Keratinocyte (primary cell): ENCODE measurements around the gene MYO7B.

Experiments used
- CTCF ChIP-seq, 3 experiments: IDR thresholded peaks in 1 of 3; conservative IDR thresholded peaks in 1 of 3; optimal IDR thresholded peaks in 1 of 3; 2 replicates in 2 of 3; 3 replicates in 1 of 3; pipeline versions ENCODE3 to v1.5.1; 2011; ENCODE audit warnings: low read length in 3 of 3, mild to moderate bottlenecking in 3 of 3, moderate library complexity in 2 of 3, control low read depth in 1 of 3, inconsistent platforms in 1 of 3; ENCODE audit not compliant: insufficient read depth in 2 of 3; ENCODE audit errors: extremely low read depth in 1 of 3
- EZH2 ChIP-seq: IDR thresholded peaks from one replicate; pipeline ENCODE4 v1.6.1; 2012; ENCODE audit warnings: inconsistent platforms, mild to moderate bottlenecking, low read length, moderate library complexity

GRCh38 chr2:127628767-127629614 is 93.5 kb downstream of the MYO7B start:
- no peak for TF ChIP-seq CTCF (optimal IDR thresholded peaks at IDR 0.05 in 1 of 3, IDR thresholded peaks at IDR 0.05 in 1 of 3, conservative IDR thresholded peaks at IDR 0.05 in 1 of 3; ENCODE audit: extremely low read depth in 1 of 3, insufficient read depth in 2 of 3, low read length in 3 of 3)
- TF ChIP-seq EZH2 = no peak
